ENCODE results near the gene CACNA2D4. TPM values are rescaled to one million over a fixed set of nuclear protein-coding genes. Genes with fewer than 3 reads are reported as not detected.

CACNA2D4 gene
- total and polyA plus RNA-seq, 2 donors (not counting 3 experiments of a cell fraction or from before 2014, with no cell fraction given): 0.58 to 0.73 TPM

DNA sequence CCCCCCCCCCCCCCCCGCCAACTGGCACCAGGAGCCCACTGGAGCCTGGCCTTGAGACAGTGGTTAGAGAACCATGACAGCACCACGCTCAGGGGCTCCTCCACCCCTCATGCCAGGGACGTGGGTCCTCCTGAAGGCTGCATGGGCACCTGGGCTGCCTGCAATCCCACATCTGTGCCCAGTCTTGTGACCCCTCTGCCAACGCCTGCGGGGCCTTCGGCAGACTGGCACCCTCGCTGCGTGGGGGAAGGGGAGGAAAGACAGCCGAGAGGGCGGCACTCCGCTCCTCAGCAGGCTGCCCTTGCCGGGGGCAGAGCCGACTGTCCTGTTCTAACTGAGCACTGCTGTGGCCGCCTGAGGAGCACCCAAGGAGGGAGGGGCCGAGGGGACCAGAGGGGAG, 92.1 kb downstream of the CACNA2D4 start:
- Histone ChIP-seq H3K79me2 (ENCODE audit: control insufficient read depth, insufficient read depth, low read length) (no peaks in the 10 kb centered on the region), H4K20me1 (replicated peaks; ENCODE audit: control insufficient read depth, extremely low read depth, insufficient read depth, low read length) (no peaks in the 10 kb centered on the region), H3K4me3 (replicated peaks in 1 of 3; ENCODE audit: insufficient read depth in 1 of 3, low read depth in 1 of 3, low read length in 3 of 3) (no peak overlapping the region), H3K9me1 (replicated peaks; ENCODE audit: control insufficient read depth, extremely low read depth, insufficient read depth, low read length) (no peaks in the 10 kb centered on the region), H3K4me2 (ENCODE audit: insufficient read depth, low read length) (no peak overlapping the region), H3K4me1 (ENCODE audit: control insufficient read depth, extremely low read depth, insufficient read depth, low read length) (no peaks in the 10 kb centered on the region), H3K9ac (replicated peaks; ENCODE audit: extremely low read depth, insufficient read depth, low read length) (no peak overlapping the region), H3K9me3 (replicated peaks; ENCODE audit: control insufficient read depth, insufficient read depth, low read length) (no peaks in the 10 kb centered on the region), H2AFZ (ENCODE audit: low read depth, low read length) (no peak overlapping the region), H3K27me3 (ENCODE audit: control insufficient read depth in 2 of 2, insufficient read depth in 2 of 2, low read length in 2 of 2) (peaks cover 10 to 13% of the 10 kb centered on the region in 2 experiments), H3K36me3 (ENCODE audit: control insufficient read depth in 2 of 2, extremely low read depth in 1 of 2, insufficient read depth in 2 of 2, low read length in 2 of 2) (no peaks in the 10 kb centered on the region), H3K27ac (ENCODE audit: insufficient read depth, low read depth, low read length) (no peak overlapping the region)
- DNase-seq (ENCODE audit: low read depth, low spot score): no peak
- dilution Hi-C loops (cut with MboI; ENCODE audit: extremely low pct_ligation_motif_present, low sequenced_read_pairs) (no loop called here), intact Hi-C loops (cut with micrococcal nuclease) (no loop called here)
- ChIA-PET CTCF (interaction anchor here (1.2 kb wide), 1 partner anchor 114 kb away, joined by 3 read pairs; no protein-coding TSS in a partner anchor), POLR2A (no interaction called here)
- FAIRE-seq: no peak
- TF ChIP-seq POLR2A (IDR thresholded peaks at IDR 0.05; ENCODE audit: low read depth, low read length) (no peak), FOS (IDR thresholded peaks at IDR 0.05; ENCODE audit: borderline replicate concordance, insufficient read depth, low read length) (no peak), POLR2AphosphoS5 (IDR thresholded peaks at IDR 0.05; ENCODE audit: insufficient read depth, low read depth, low read length) (no peak), CTCF (IDR thresholded peaks at IDR 0.05; ENCODE audit: extremely low read depth in 1 of 2, insufficient read depth in 1 of 2, low read depth in 1 of 2, low read length in 2 of 2) (no peak), JUN (IDR thresholded peaks at IDR 0.05; ENCODE audit: borderline replicate concordance, insufficient read depth, insufficient read length, low read depth) (no peak), EZH2 (IDR thresholded peaks at IDR 0.05; ENCODE audit: borderline replicate concordance, low read depth, low read length, severe bottlenecking) (no peak), GATA2 (IDR thresholded peaks at IDR 0.05; ENCODE audit: insufficient read depth, insufficient read length, low read depth, low read length) (no peak), MYC (IDR thresholded peaks at IDR 0.05; ENCODE audit: low read depth, low read length) (no peak)
- TF ChIP-seq, protein P1, sequence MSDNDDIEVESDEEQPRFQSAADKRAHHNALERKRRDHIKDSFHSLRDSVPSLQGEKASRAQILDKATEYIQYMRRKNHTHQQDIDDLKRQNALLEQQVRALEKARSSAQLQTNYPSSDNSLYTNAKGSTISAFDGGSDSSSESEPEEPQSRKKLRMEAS (IDR thresholded peaks at IDR 0.05; ENCODE audit: insufficient read depth, insufficient read length): no peak
- BruUV-seq (replicated peaks): no TSS peak

All from endothelial cell of umbilical vein (primary cell).